ENCODE measurements around the gene TRIM14. TPM values are rescaled to one million over a fixed set of nuclear protein-coding genes. Genes with fewer than 3 reads are reported as not detected.

Gene TRIM14
- total RNA-seq, 2 donors from 2014 or later, result 1.8 to 2.0 TPM

DNA sequence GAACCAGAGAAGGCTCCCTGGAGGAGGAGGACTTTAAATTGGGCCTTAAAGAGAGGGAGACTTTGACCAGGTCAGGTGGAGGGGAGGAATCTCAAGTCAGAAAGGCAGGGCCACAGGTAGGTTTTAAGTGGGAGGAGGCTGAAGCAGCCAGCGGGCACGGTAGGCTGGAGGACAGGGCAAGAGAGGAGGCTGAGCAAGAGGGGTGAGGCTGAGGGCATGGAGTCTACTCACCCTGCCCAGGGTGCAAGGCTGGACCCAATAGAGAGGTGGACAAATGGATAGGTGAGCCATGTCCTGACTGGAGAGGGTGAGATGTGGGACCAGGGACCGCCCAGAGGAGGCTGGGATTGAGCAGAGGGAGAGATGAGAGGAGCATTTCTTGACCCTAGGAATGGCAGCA is 25.6 kb upstream of the TRIM14 start:
- no peak for DNase-seq (ENCODE audit: low spot score)
- no peak overlapping the region for H3K27ac ChIP-seq
- H3K9me3 ChIP-seq, result no peaks in the 10 kb centered on the region
- no peaks in the 10 kb centered on the region for H3K36me3 ChIP-seq
- no peaks in the 10 kb centered on the region for H3K4me1 ChIP-seq
- no peaks in the 10 kb centered on the region for H3K27me3 ChIP-seq
- TF ChIP-seq, protein P1, sequence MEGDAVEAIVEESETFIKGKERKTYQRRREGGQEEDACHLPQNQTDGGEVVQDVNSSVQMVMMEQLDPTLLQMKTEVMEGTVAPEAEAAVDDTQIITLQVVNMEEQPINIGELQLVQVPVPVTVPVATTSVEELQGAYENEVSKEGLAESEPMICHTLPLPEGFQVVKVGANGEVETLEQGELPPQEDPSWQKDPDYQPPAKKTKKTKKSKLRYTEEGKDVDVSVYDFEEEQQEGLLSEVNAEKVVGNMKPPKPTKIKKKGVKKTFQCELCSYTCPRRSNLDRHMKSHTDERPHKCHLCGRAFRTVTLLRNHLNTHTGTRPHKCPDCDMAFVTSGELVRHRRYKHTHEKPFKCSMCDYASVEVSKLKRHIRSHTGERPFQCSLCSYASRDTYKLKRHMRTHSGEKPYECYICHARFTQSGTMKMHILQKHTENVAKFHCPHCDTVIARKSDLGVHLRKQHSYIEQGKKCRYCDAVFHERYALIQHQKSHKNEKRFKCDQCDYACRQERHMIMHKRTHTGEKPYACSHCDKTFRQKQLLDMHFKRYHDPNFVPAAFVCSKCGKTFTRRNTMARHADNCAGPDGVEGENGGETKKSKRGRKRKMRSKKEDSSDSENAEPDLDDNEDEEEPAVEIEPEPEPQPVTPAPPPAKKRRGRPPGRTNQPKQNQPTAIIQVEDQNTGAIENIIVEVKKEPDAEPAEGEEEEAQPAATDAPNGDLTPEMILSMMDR (IDR thresholded peaks at IDR 0.05), result no peak
- H3K4me3 ChIP-seq, result no peak overlapping the region

DNA sequence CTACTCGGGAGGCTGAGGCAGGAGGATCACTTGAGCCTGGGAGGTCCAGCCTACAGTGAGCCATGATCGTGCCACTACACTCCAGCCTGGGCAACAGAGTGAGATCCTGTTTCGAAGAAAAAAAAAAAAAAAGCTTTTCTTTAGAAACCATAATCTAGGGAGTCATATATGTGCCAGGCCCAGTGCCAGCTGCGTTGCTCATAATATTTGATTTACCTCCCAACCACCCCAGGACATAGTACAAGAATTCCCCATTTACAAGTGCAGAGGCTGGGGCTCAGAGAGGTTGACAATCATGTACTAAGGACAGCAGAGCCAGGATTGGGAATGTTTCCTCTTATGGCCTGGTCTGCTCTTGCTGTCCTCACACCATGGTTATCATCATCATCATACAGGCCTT is 25.1 kb upstream of the TRIM14 start:
- DNase-seq (ENCODE audit: low spot score), result no peak
- Histone ChIP-seq H3K27ac (no peak overlapping the region), H3K27me3 (no peaks in the 10 kb centered on the region), H3K4me3 (no peak overlapping the region), H3K4me1 (no peaks in the 10 kb centered on the region), H3K9me3 (no peaks in the 10 kb centered on the region), H3K36me3 (no peaks in the 10 kb centered on the region)
- TF ChIP-seq, protein P1 (IDR thresholded peaks at IDR 0.05), result no peak

DNA sequence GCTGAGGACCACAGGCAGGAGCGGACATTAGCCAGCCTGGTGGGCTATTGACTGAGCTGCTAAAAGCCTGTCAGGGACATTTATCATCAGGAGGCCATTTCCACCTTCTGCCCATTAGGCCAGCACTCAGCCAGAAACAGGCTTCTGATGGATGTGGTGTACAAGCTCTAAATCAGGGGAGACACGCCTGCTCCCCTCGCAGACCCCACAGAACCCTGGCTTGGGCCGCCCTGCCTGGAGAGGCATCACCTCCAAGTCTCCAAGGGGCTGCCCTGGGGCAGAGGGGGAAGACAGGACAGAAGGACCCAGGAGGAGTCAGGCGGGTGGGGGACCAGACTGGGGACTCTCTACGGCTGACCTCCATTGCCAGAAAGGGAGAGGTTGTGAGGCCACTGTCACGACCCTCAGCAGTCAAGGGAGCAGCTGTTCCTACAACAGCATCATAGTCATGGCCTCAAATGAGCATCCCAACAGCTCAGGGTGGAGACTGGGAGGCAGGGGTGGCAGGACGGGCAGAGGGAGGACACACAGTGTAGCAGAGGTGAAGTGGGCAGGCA is 24.0 kb upstream of the TRIM14 start:
- H3K27ac ChIP-seq, result no peak overlapping the region
- TF ChIP-seq, protein P1 (IDR thresholded peaks at IDR 0.05), result no peak

DNA sequence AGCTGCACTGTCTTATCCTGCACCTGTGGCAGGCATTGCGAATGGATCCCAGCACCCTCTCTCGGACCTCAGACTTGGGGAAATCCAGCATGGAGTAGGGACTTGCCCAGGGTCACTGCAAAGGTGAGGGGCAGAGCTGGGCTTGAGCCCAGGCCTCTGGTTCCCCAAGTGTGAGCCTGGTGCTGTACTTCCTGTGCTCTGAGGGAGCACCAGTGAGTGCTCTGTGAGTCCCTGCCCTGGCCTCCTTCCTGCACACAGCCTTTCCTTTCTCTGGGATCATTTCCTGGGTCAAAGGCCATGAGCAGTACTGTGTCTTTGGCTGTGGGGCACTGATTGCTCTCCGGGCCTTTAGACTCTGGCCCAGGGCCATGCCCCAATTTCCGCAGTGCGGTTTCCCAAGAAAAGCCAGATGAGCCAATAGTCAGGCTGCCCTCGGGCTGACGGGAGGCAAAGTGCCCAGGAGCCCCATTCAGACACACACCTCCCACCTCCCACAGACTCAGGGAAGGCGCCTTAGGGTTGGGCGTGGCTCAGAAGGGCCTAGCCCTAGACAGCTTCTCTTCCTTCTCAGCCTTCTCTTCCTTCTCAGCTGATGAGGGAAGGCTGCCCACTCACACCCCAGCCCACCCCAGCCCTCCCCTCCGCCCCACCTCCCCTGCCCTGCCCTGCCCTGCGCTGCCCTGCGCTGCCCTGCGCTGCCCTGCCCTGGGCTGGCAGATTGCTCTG is 23.3 kb upstream of the TRIM14 start:
- H3K9me3 ChIP-seq, result no peaks in the 10 kb centered on the region
- H3K36me3 ChIP-seq, result no peaks in the 10 kb centered on the region
- H3K4me3 ChIP-seq, result no peak overlapping the region
- TF ChIP-seq, protein P1 (IDR thresholded peaks at IDR 0.05), result no peak
- no peak overlapping the region for H3K27ac ChIP-seq
- no peaks in the 10 kb centered on the region for H3K27me3 ChIP-seq
- no peak for DNase-seq (ENCODE audit: low spot score)
- H3K4me1 ChIP-seq, result no peaks in the 10 kb centered on the region

More for the DNA sequence above, 24.0 kb upstream of the TRIM14 start:
- no peaks in the 10 kb centered on the region for H3K4me1 ChIP-seq
- no peaks in the 10 kb centered on the region for H3K27me3 ChIP-seq
- no peak for DNase-seq (ENCODE audit: low spot score)
- no peak overlapping the region for H3K4me3 ChIP-seq
- no peaks in the 10 kb centered on the region for H3K36me3 ChIP-seq
- H3K9me3 ChIP-seq, result no peaks in the 10 kb centered on the region

DNA sequence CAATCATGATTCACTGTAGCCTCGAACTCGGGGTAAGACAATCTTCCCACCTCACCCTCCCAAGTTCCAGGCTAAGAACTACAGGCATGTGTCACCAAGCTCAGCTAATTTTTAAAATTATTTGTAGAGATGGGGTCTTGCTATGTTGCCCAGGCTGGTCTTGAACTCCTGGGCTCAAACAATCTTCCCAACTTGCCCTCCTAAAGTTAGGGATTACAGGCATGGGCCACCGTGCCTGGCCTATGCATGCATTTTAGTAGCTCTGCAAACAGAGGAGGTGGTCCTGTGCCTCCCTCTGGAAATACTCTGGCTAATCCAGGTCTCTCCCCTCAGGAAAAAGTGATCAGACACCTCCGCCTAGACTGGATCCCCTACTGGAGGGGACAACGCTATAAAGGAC is 21.5 kb upstream of the TRIM14 start:
- TF ChIP-seq, protein P1 (IDR thresholded peaks at IDR 0.05), result no peak
- Histone ChIP-seq H3K9me3 (no peaks in the 10 kb centered on the region), H3K36me3 (no peaks in the 10 kb centered on the region), H3K4me3 (no peak overlapping the region), H3K27ac (no peak overlapping the region), H3K27me3 (no peaks in the 10 kb centered on the region), H3K4me1 (no peaks in the 10 kb centered on the region)
- no peak for DNase-seq (ENCODE audit: low spot score)

Data from right atrium auricular region (tissue), 2 donors.